ENCODE measurements around the gene VCX2.

Gene VCX2

DNA sequence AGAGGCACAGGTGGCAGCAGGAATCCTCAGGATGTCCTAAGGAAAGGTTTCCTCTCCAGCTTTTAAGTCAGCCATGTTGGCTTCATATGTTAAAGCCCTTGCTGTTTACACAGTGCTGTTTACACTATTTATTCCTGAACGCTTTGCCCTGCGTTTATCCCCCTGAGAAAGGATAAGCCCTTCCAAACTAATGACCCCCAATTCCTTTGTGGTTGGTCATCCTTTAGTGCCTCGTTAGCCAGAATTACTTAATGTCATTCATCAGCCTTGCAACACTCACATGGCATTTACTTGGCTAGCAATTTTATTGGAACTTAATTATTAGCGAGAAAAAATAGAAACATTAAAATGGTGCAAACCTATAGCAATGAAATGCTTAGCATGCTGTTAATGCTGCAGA is 23.8 kb downstream of the VCX2 start:
- CTCF ChIA-PET: no interaction called here
- no peak for DNase-seq (ENCODE audit: extremely low spot score)
- TF ChIP-seq FOXA1 (IDR thresholded peaks at IDR 0.05) (no peak), HDGF (IDR thresholded peaks at IDR 0.05; ENCODE audit: borderline replicate concordance) (no peak), NFRKB (IDR thresholded peaks at IDR 0.05) (no peak), CTBP1 (IDR thresholded peaks at IDR 0.05; ENCODE audit: borderline replicate concordance) (no peak)
- POLR2A ChIA-PET: no interaction called here

DNA sequence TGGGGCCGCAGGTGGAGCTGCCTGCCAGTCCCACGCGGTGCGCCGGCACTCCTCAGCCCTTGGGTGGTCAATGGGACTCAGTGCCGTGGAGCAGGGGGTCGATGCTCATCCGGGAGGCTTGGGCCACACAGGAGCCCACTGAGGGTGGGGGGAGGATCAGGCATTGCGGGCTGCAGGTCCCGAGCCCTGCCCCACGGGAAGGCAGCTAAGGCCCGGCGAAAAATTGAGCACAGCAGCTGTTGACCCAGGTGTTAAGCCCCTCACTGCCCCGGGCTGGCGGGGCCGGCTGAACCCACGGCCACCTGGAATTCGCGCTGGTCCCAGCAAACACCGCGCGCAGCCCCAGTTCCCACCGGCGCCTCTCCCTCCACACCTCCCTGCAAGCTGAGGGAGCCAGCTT is 26.1 kb downstream of the VCX2 start:
- no peak for DNase-seq (ENCODE audit: extremely low spot score)
- POLR2A ChIA-PET: no interaction called here
- TF ChIP-seq CTBP1 (IDR thresholded peaks at IDR 0.05; ENCODE audit: borderline replicate concordance) (no peak), SP1 (IDR thresholded peaks at IDR 0.05) (no peak), SUZ12 (IDR thresholded peaks at IDR 0.05) (no peak), ZNF384 (IDR thresholded peaks at IDR 0.05) (no peak), FOXM1 (IDR thresholded peaks at IDR 0.05; ENCODE audit: borderline replicate concordance) (no peak), L3MBTL2 (conservative IDR thresholded peaks at IDR 0.05) (no peak), LEF1 (IDR thresholded peaks at IDR 0.05; ENCODE audit: borderline replicate concordance) (no peak), ARNT (IDR thresholded peaks at IDR 0.05) (no peak), BHLHE40 (IDR thresholded peaks at IDR 0.05; ENCODE audit: borderline replicate concordance) (no peak), HDGF (IDR thresholded peaks at IDR 0.05; ENCODE audit: borderline replicate concordance) (no peak), ELF4 (IDR thresholded peaks at IDR 0.05) (no peak), FOXK2 (IDR thresholded peaks at IDR 0.05) (no peak)
- TF ChIP-seq, protein P1, sequence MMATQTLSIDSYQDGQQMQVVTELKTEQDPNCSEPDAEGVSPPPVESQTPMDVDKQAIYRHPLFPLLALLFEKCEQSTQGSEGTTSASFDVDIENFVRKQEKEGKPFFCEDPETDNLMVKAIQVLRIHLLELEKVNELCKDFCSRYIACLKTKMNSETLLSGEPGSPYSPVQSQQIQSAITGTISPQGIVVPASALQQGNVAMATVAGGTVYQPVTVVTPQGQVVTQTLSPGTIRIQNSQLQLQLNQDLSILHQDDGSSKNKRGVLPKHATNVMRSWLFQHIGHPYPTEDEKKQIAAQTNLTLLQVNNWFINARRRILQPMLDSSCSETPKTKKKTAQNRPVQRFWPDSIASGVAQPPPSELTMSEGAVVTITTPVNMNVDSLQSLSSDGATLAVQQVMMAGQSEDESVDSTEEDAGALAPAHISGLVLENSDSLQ (IDR thresholded peaks at IDR 0.05): no peak
- CTCF ChIA-PET: no interaction called here

DNA sequence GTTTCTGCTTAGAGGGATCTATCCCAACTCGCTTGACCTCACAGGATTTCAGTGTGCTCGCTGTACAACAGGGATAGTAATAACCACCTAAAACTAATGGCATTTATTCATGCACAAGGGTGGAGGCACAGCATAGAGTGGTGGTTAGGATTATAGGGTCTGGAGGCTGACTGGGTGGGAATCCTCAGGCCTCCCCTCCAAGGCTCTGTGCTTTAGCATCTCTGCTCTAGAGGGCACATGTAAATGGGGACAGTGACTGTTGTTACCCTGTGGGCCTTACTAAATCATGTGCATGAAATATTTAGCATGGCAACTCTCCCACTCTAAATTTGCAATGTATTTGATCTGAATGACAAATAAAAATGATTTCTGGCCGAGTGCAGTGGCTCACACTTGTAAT is 29.2 kb downstream of the VCX2 start:
- ChIA-PET CTCF (no interaction called here), POLR2A (no interaction called here)
- DNase-seq (ENCODE audit: extremely low spot score): no peak
- TF ChIP-seq ARNT (IDR thresholded peaks at IDR 0.05) (no peak), L3MBTL2 (conservative IDR thresholded peaks at IDR 0.05) (no peak), FOXM1 (IDR thresholded peaks at IDR 0.05; ENCODE audit: borderline replicate concordance) (no peak), HDGF (IDR thresholded peaks at IDR 0.05; ENCODE audit: borderline replicate concordance) (no peak), ZNF384 (IDR thresholded peaks at IDR 0.05) (no peak), FOXA1 (IDR thresholded peaks at IDR 0.05) (no peak), SUZ12 (IDR thresholded peaks at IDR 0.05) (no peak), ELF4 (IDR thresholded peaks at IDR 0.05) (no peak), NFRKB (IDR thresholded peaks at IDR 0.05) (no peak), FOXK2 (IDR thresholded peaks at IDR 0.05) (no peak), LEF1 (IDR thresholded peaks at IDR 0.05; ENCODE audit: borderline replicate concordance) (no peak), SP1 (IDR thresholded peaks at IDR 0.05) (no peak), BHLHE40 (IDR thresholded peaks at IDR 0.05; ENCODE audit: borderline replicate concordance) (no peak), TARDBP (IDR thresholded peaks at IDR 0.05) (no peak)
- TF ChIP-seq, protein P1 (IDR thresholded peaks at IDR 0.05): no peak

DNA sequence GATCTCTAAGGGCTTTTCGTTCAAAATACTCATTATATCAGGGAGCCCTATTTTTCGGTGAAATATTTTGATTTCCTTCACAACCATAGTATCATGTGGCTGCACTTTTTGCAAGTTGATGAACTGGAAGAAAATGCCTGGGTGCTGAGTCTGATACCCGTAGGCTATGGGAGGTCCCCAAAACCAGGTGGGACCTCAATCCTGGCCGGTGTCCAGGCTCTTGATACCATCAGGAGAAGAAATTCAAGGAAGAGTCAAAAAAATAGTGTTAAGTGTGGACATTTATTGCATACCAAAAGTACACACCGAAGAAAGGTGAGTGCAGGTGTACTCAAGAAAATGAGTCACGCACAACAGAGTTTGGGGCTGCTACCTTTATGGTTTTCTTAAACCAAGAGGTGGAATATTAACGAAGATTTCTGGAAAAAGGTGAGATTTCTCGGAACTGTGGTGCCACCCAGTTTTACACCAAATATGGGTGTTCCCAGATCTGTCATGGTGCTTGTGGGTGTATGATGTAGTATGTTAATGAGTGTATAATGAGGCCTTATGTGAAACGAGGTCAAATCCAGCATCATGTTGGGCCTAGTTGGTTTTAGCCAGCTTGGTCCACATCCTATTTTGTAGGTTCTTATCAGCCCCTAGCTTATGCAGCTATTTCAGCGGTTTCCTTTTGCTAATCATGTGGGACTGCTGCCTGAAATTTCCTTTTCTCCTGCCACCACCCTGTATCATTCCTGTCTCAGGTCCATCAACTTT is 29.9 kb downstream of the VCX2 start:
- ChIA-PET CTCF (no interaction called here), POLR2A (no interaction called here)
- TF ChIP-seq SUZ12 (IDR thresholded peaks at IDR 0.05) (no peak), LEF1 (IDR thresholded peaks at IDR 0.05; ENCODE audit: borderline replicate concordance) (no peak), HDGF (IDR thresholded peaks at IDR 0.05; ENCODE audit: borderline replicate concordance) (no peak), CTBP1 (IDR thresholded peaks at IDR 0.05; ENCODE audit: borderline replicate concordance) (no peak), BHLHE40 (IDR thresholded peaks at IDR 0.05; ENCODE audit: borderline replicate concordance) (no peak), ARNT (IDR thresholded peaks at IDR 0.05) (no peak), NFRKB (IDR thresholded peaks at IDR 0.05) (no peak), L3MBTL2 (conservative IDR thresholded peaks at IDR 0.05) (no peak), SP1 (IDR thresholded peaks at IDR 0.05) (no peak), ZNF384 (IDR thresholded peaks at IDR 0.05) (no peak), FOXK2 (IDR thresholded peaks at IDR 0.05) (no peak), ELF4 (IDR thresholded peaks at IDR 0.05) (no peak), TARDBP (IDR thresholded peaks at IDR 0.05) (no peak), FOXA1 (IDR thresholded peaks at IDR 0.05) (no peak), FOXM1 (IDR thresholded peaks at IDR 0.05; ENCODE audit: borderline replicate concordance) (no peak)
- TF ChIP-seq, protein P1 (IDR thresholded peaks at IDR 0.05): no peak
- no peak for DNase-seq (ENCODE audit: extremely low spot score)

DNA sequence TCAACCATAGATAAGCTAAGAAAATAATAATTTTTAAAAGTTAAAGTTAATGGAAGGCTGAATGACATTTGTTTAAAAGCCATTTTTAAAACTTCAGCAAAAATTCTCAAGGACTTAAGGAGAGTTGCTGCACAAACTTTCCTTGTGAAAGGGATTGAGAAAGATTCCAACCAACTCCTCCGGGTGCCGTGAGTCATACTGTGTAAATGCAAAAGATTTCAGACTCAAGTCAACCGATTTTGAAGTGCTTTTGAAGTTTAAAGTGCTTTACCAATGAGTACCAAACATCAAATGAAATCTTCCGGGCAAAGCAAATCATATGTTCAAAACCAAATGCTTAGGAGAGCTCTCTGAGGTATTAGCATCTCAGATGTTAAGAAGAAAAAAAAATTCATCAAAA is 31.4 kb downstream of the VCX2 start:
- ChIA-PET POLR2A (no interaction called here), CTCF (no interaction called here)
- DNase-seq (ENCODE audit: extremely low spot score): no peak
- no peak for TF ChIP-seq TARDBP (IDR thresholded peaks at IDR 0.05)
- TF ChIP-seq NFRKB (IDR thresholded peaks at IDR 0.05): no peak
- no peak for TF ChIP-seq SUZ12 (IDR thresholded peaks at IDR 0.05)
- TF ChIP-seq CTBP1 (IDR thresholded peaks at IDR 0.05; ENCODE audit: borderline replicate concordance): no peak
- TF ChIP-seq LEF1 (IDR thresholded peaks at IDR 0.05; ENCODE audit: borderline replicate concordance): no peak
- TF ChIP-seq ZNF384 (IDR thresholded peaks at IDR 0.05): no peak
- TF ChIP-seq ELF4 (IDR thresholded peaks at IDR 0.05): no peak
- no peak for TF ChIP-seq HDGF (IDR thresholded peaks at IDR 0.05; ENCODE audit: borderline replicate concordance)
- TF ChIP-seq L3MBTL2 (conservative IDR thresholded peaks at IDR 0.05): no peak
- TF ChIP-seq, protein P1 (IDR thresholded peaks at IDR 0.05): no peak
- no peak for TF ChIP-seq ARNT (IDR thresholded peaks at IDR 0.05)

Measured in HEK293T (cell line).